Measurements from ENCODE around the gene TREX2.

Gene TREX2

GRCh38 chrX:153420851-153421599 lies 24.8 kb downstream of the TREX2 start:
- TF ChIP-seq, protein P1, sequence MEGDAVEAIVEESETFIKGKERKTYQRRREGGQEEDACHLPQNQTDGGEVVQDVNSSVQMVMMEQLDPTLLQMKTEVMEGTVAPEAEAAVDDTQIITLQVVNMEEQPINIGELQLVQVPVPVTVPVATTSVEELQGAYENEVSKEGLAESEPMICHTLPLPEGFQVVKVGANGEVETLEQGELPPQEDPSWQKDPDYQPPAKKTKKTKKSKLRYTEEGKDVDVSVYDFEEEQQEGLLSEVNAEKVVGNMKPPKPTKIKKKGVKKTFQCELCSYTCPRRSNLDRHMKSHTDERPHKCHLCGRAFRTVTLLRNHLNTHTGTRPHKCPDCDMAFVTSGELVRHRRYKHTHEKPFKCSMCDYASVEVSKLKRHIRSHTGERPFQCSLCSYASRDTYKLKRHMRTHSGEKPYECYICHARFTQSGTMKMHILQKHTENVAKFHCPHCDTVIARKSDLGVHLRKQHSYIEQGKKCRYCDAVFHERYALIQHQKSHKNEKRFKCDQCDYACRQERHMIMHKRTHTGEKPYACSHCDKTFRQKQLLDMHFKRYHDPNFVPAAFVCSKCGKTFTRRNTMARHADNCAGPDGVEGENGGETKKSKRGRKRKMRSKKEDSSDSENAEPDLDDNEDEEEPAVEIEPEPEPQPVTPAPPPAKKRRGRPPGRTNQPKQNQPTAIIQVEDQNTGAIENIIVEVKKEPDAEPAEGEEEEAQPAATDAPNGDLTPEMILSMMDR (IDR thresholded peaks at IDR 0.05; ENCODE audit: control extremely low read depth, extremely low read depth, low read depth, missing control alignments), result no peak
- ChIA-PET POLR2A (no interaction called here), CTCF (no interaction called here)
- DNase-seq (ENCODE audit: extremely low spot score), result no peak

DNA sequence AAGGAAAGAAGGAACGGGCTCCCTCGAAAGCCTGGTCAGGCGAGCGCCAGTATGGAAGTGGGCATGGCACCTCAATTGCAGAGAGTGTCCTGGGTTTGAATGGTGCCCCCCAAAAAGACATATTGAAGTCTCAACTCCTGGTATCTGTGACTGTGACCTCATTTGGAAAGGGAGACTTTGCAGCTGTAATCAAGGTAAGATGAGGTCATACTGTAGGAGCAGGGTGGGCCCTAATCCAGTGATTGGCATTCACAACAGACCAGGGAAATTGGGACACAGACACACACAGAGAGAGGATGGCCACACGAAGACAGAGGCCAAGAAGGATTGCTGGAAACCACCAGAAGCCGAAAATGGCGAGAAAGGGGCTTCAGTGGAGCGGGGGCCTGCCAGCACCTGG lies 28.2 kb downstream of the TREX2 start:
- no peak for DNase-seq (ENCODE audit: extremely low spot score)
- TF ChIP-seq, protein P1 (IDR thresholded peaks at IDR 0.05; ENCODE audit: control extremely low read depth, extremely low read depth, low read depth, missing control alignments), result no peak
- CTCF ChIA-PET, result interaction anchor here (1.0 kb wide), 1 partner anchor 385 kb away, joined by 3 read pairs; no protein-coding TSS in a partner anchor
- POLR2A ChIA-PET, result no interaction called here

DNA sequence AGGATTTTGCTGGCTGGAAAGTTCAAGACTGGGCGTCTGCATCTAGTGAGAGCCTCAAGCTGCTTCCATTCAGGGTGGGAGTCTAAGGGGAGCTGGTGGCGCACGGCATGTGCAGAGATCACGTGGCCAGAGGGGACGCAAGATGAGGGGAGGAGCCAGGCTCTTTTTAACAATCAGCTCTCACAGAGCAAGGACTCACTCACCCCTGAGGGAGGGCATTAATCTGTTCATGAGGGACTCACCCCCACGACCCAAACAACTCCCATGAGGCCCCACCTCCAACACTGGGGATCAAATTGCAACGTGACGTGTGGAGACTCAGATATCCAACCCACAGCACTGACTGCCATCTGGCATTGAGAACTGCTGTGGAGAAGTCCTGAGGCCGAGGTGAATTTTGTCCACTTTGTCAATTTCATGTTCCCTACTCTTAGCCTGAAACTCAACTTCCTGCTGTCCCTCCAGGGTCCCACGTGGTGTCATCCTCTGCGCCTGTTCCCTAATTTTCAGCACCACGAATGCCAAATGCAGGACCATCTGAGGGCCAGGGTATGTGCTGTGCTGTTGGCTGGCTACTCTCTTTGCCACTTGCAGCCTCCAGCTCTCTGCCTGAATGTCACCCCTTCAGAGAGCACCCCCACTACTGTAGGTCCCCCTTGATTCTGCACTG lies 28.9 kb downstream of the TREX2 start:
- POLR2A ChIA-PET, result no interaction called here
- CTCF ChIA-PET, result interaction anchor here (1.0 to 1.1 kb wide), 2 partner anchors 18 to 384 kb away, joined by 3 read pairs; no protein-coding TSS in a partner anchor
- DNase-seq (ENCODE audit: extremely low spot score), result no peak
- TF ChIP-seq, protein P1 (IDR thresholded peaks at IDR 0.05; ENCODE audit: control extremely low read depth, extremely low read depth, low read depth, missing control alignments), result no peak

GRCh38 chrX:153414856-153415510 lies 30.9 kb downstream of the TREX2 start:
- TF ChIP-seq, protein P1 (IDR thresholded peaks at IDR 0.05; ENCODE audit: control extremely low read depth, extremely low read depth, low read depth, missing control alignments), result no peak
- ChIA-PET CTCF (no interaction called here), POLR2A (no interaction called here)
- DNase-seq (ENCODE audit: extremely low spot score), result no peak

GRCh38 chrX:153413731-153414130 lies 32.1 kb downstream of the TREX2 start:
- POLR2A ChIA-PET, result no interaction called here
- DNase-seq (ENCODE audit: extremely low spot score), result no peak
- TF ChIP-seq, protein P1 (IDR thresholded peaks at IDR 0.05; ENCODE audit: control extremely low read depth, extremely low read depth, low read depth, missing control alignments), result no peak
- CTCF ChIA-PET, result no interaction called here

DNA sequence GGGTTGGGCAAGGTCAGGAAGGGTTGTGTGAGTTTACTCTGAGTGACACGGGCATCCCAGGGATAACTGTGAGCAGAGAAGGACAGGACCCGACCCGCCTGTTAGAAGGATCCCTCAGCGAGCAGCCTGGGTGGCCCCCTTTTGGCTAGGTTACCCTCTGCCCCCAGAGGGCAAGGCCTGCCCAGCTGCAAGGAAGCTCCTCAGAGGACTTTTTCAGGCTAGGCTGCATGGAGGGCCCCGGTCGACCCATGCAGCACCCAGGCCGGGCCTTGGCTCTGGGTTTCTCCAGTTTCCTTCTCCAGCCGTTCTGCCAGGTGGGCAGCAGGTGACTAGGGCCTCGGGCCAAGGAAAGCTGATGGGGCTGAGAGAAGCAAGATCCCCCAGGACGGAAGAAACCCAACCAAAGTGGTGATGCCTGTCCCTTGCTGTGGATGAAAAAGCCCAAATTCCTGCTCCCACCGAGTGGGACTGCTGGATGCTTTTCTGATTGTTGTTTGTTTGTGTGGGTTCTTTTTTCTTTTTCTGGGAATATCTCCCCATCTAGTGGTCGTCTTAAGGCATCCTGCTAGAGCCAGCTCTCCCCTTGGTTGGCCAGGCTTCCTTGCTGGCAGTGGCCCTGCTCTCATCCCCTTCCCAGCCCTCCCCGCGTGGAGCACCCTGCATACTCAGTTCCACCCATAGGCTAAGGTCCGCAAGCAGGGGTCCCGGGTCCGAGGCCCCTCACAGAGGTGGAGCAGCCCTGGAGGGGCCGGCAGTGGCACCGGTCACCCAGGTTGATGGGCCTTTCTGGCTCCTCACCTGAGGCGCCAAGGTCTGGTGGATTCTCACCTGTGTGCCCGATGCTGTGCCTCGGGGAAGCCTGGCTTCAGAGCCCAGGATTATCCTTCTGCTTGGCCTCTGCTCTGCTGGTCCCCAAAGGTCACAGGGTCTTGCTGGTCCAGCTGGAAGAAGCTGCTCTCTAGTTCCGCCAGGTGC lies 32.8 kb downstream of the TREX2 start:
- POLR2A ChIA-PET, result no interaction called here
- no peak for DNase-seq (ENCODE audit: extremely low spot score)
- TF ChIP-seq, protein P1 (IDR thresholded peaks at IDR 0.05; ENCODE audit: control extremely low read depth, extremely low read depth, low read depth, missing control alignments), result no peak
- CTCF ChIA-PET, result no interaction called here

All from GM10248 (cell line).